Prostate gland (tissue), 2 donors: Measurements from ENCODE around the gene CPXM2.

Source experiments
- POLR2AphosphoS5 ChIP-seq: sonication (generic); formaldehyde crosslinking; IDR thresholded peaks from one replicate; pipeline ENCODE4 v1.6.1; 2017; ENCODE audit warnings: antibody characterized with exemption
- TF ChIP-seq, protein P1 (sequence below), 4 experiments: fragments of 200-600 bp in 2 of 4; fragments of 450-650 bp in 2 of 4; sonication (generic) in 2 of 4; IDR thresholded peaks; 1 replicate in 3 of 4; 2 replicates in 1 of 4; pipeline ENCODE4 v1.5.1; 2016 to 2019; ENCODE audit warnings: antibody characterized with exemption in 4 of 4, mild to moderate bottlenecking in 2 of 4, moderate library complexity in 2 of 4

DNA sequence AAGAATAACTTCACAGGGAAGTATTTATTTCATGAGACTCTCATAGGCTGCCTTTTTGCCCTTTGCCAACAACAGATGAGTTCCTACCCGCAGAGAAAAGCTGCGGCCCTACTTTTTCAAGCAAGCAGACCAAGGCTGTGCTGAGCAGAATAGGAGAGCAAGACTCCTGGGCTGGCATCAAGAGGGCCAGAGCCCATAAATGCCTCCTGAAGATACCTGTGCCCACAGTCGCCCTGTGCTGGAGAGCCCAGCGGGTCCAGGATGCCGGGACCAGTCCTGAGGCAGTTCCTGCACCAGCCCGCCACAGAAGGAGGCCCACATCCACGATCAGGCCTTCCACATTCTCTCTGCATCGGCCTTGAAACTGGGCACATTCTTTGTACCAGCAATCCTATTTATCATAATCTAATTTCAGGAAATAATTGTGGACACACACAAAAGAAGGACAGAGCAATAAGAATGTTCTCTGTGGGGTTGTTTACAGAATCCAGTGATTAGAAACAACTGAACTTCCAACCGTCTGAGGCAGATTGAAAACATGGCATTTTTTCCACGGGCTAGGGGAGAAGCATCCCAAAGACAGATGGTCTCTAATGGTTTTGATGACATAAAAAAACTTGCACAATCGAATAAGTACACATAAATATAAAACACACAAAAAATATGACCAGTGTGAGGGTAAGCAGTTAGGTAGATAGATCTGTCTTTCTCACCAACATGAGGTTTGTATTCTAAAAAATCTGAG, 95.6 kb downstream of the CPXM2 start:
- no peak for TF ChIP-seq POLR2AphosphoS5
- TF ChIP-seq, protein P1, sequence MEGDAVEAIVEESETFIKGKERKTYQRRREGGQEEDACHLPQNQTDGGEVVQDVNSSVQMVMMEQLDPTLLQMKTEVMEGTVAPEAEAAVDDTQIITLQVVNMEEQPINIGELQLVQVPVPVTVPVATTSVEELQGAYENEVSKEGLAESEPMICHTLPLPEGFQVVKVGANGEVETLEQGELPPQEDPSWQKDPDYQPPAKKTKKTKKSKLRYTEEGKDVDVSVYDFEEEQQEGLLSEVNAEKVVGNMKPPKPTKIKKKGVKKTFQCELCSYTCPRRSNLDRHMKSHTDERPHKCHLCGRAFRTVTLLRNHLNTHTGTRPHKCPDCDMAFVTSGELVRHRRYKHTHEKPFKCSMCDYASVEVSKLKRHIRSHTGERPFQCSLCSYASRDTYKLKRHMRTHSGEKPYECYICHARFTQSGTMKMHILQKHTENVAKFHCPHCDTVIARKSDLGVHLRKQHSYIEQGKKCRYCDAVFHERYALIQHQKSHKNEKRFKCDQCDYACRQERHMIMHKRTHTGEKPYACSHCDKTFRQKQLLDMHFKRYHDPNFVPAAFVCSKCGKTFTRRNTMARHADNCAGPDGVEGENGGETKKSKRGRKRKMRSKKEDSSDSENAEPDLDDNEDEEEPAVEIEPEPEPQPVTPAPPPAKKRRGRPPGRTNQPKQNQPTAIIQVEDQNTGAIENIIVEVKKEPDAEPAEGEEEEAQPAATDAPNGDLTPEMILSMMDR (IDR thresholded peaks at IDR 0.05), result no peak
